Nephron progenitor cell (in vitro differentiated cells): ENCODE results near the gene TTC23.
A peak's percentile ranks its signal among the peaks of the same experiment; 100 is the strongest.

Experiments used
- DNase-seq: peaks from one replicate; pipeline ENCODE4 v3.0.0; 2021
- H3K27ac Mint-ChIP-seq: 2 replicates; pipeline ENCODE4 v1.8.0; 2021; ENCODE audit warnings: mild to moderate bottlenecking, moderate library complexity, mixed read lengths
- H3K27me3 Mint-ChIP-seq: 2 replicates; pipeline ENCODE4 v1.8.0; 2021; ENCODE audit warnings: mild to moderate bottlenecking, low read depth, mixed read lengths; ENCODE audit not compliant: poor library complexity
- H3K36me3 Mint-ChIP-seq: 2 replicates; pipeline ENCODE4 v1.8.0; 2021; ENCODE audit warnings: low read depth, mixed read lengths
- H3K4me1 Mint-ChIP-seq: 2 replicates; pipeline ENCODE4 v1.8.0; 2021; ENCODE audit warnings: mixed read lengths
- H3K4me3 Mint-ChIP-seq: 2 replicates; pipeline ENCODE4 v1.8.0; 2021; ENCODE audit warnings: mild to moderate bottlenecking, moderate library complexity, mixed read lengths
- H3K9me3 Mint-ChIP-seq: 2 replicates; pipeline ENCODE4 v1.8.0; 2021; ENCODE audit warnings: mild to moderate bottlenecking, moderate library complexity, mixed read lengths
- CTCF ChIP-seq: fragments of 200-600 bp; sonication (generic); IDR thresholded peaks from 2 replicates; pipeline ENCODE4 v1.5.0; 2021; ENCODE audit warnings: antibody characterized with exemption

TTC23 gene

DNA sequence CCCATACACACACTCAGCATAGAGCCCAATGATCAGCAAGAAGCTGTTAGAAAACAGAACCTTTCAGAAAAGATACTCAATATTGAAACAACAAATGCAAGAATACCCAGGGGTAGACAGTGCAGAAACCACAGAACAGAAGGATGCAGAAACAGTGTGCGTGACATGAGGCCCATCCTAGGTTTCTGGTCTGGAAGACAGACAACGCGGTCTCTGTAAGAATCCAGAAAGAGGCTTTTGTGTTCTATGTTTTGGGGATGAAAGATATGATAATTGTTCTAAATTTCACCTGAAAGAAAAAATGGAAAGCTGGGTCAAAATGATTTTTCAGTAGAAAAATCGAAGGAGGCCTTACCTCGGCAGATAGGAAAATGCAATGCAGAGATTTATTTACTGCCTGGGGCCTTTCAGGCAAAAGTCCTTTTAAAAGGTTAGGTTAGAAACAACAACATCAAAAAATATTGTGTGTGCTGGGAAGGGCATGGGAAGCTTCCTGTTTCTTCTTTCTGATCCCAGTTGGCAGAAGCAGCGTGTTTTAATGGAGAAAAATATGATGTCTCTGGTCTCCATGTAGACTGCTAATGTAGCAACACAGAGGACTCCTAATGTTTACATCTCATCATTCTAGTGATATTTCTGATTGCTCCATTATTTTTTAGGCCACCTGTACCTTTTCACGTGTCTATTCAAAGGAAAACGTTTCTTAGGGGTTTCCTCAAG lies 127.5 kb downstream of the TTC23 start:
- Mint-ChIP-seq H3K36me3 (peaks cover 3% of the 10 kb centered on the region), H3K27me3 (peaks cover 2% of the 10 kb centered on the region), H3K27ac (no peak overlapping the region), H3K4me3 (no peak overlapping the region), H3K4me1 (peaks cover 60% of the 10 kb centered on the region), H3K9me3 (no peaks in the 10 kb centered on the region)
- no peak for DNase-seq
- no peak for TF ChIP-seq CTCF

- Mint-ChIP-seq H3K4me1 (peaks cover 56% of the 10 kb centered on the region), H3K36me3 (peaks cover 7% of the 10 kb centered on the region), H3K4me3 (no peak overlapping the region), H3K27ac (no peak overlapping the region), H3K27me3 (no peaks in the 10 kb centered on the region), H3K9me3 (no peaks in the 10 kb centered on the region)
- no peak for TF ChIP-seq CTCF
- DNase-seq: no peak
These were observed 128.2 kb downstream of the TTC23 start for GRCh38 chr15:99121207-99121606.

GRCh38 chr15:99120050-99120777 lies 129.2 kb downstream of the TTC23 start:
- Mint-ChIP-seq H3K4me3 (peak overlapping the region; percentile 28), H3K36me3 (peaks cover 11% of the 10 kb centered on the region), H3K27ac (peak overlapping the region; percentile 51), H3K4me1 (peaks cover 47% of the 10 kb centered on the region), H3K9me3 (no peaks in the 10 kb centered on the region), H3K27me3 (no peaks in the 10 kb centered on the region)
- no peak for DNase-seq
- no peak for TF ChIP-seq CTCF

DNA sequence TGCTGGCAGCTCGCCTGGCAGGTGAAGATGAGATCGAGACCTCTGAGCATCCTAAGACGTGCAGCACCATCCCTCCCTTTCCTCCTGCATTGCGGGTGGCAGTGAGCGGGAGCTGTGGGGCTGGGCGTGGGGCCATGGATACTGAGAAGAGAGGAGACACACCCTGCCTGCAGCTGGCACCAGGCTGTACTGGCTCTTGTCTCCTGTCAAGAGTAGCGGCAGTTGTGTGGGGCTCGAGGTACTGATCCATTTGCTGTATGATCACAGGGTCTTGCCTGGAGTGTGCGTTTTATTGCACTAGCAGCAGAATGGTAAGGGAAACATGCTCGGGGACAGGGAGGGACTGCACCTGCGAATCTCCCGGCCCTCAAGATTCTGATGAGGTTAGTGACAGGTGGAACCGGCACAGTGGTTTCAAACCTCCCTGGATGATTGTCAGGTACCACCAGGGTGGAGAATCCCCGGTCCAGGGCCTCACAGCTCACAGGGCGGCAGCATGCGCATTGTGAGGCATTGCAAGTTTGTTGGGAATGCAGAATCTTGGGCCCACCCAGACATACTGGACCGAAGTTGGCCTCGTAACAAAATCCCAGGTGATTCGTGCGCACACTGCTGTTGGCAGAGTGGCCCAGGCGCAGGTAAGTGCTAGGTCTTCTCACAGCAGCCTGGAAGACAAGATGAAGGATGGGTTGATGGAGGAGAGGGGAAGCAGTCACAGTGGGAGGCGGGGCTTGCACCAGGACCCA lies 130.4 kb downstream of the TTC23 start:
- Mint-ChIP-seq H3K9me3 (no peaks in the 10 kb centered on the region), H3K27me3 (peaks cover 5% of the 10 kb centered on the region), H3K4me3 (no peak overlapping the region), H3K36me3 (peaks cover 11% of the 10 kb centered on the region), H3K27ac (no peak overlapping the region), H3K4me1 (peaks cover 34% of the 10 kb centered on the region)
- DNase-seq: no peak
- TF ChIP-seq CTCF: no peak

DNA sequence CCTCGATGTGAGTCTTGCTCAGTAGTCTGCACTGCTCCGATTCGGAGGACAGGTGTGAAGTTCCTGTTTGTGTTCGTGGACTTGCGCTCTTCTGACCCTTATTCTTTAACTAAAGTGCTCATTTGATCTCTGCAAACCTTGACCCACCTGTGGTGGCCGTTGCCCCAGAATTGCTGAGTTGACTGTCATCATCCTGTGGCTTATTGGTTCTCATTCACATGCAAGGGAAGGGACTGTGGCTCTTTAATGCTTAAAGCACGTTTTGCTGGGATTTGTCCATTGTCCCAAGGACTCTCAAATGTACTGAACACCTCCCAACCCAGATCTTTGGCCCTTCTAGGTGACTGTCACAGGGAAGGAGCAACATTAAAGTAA lies 131.1 kb downstream of the TTC23 start:
- peaks cover 11% of the 10 kb centered on the region for H3K36me3 Mint-ChIP-seq
- peaks cover 9% of the 10 kb centered on the region for H3K27me3 Mint-ChIP-seq
- DNase-seq: no peak
- no peak for TF ChIP-seq CTCF
- peaks cover 27% of the 10 kb centered on the region for H3K4me1 Mint-ChIP-seq
- H3K9me3 Mint-ChIP-seq: no peaks in the 10 kb centered on the region
- H3K4me3 Mint-ChIP-seq: no peak overlapping the region
- H3K27ac Mint-ChIP-seq: no peak overlapping the region
